Type B pancreatic cell (in vitro differentiated cells): ENCODE data around the gene DOK1. TPM values are rescaled to one million over a fixed set of nuclear protein-coding genes. Genes with fewer than 3 reads are reported as not detected.

Source experiments
- DNase-seq: peaks from one replicate; pipeline ENCODE4 v3.0.0; 2021; ENCODE audit warnings: mixed read lengths; ENCODE audit not compliant: unreplicated experiment; ENCODE audit errors: extremely low spot score
- H3K27ac Mint-ChIP-seq: 2 replicates; pipeline ENCODE4 v1.8.0; 2021; ENCODE audit warnings: mild to moderate bottlenecking, mixed read lengths
- H3K27me3 Mint-ChIP-seq: 2 replicates; pipeline ENCODE4 v1.8.0; 2021; ENCODE audit warnings: mixed read lengths
- H3K36me3 Mint-ChIP-seq: 2 replicates; pipeline ENCODE4 v1.8.0; 2021; ENCODE audit warnings: mixed read lengths
- H3K4me1 Mint-ChIP-seq: one replicate; pipeline ENCODE4 v1.8.0; 2021; ENCODE audit warnings: mixed read lengths; ENCODE audit not compliant: unreplicated experiment
- H3K4me3 Mint-ChIP-seq: 2 replicates; pipeline ENCODE4 v1.8.0; 2021; ENCODE audit warnings: mild to moderate bottlenecking, mixed read lengths
- H3K9me3 Mint-ChIP-seq: 2 replicates; pipeline ENCODE4 v1.8.0; 2021; ENCODE audit warnings: mixed read lengths
- CTCF ChIP-seq: fragments of 200-600 bp; sonication (generic); conservative IDR thresholded peaks from 2 replicates; pipeline ENCODE4 v1.5.0; 2021; ENCODE audit warnings: antibody characterized with exemption, mild to moderate bottlenecking
- total RNA-seq: library from RNA; stranded (reverse); gene quantifications from 2 replicates; pipeline ENCODE4 v1.2.1, GENCODE V29; 2021; ENCODE audit warnings: low replicate concordance

The DOK1 gene
- total RNA-seq, 1 donor from 2014 or later, result 9.9 TPM

DNA sequence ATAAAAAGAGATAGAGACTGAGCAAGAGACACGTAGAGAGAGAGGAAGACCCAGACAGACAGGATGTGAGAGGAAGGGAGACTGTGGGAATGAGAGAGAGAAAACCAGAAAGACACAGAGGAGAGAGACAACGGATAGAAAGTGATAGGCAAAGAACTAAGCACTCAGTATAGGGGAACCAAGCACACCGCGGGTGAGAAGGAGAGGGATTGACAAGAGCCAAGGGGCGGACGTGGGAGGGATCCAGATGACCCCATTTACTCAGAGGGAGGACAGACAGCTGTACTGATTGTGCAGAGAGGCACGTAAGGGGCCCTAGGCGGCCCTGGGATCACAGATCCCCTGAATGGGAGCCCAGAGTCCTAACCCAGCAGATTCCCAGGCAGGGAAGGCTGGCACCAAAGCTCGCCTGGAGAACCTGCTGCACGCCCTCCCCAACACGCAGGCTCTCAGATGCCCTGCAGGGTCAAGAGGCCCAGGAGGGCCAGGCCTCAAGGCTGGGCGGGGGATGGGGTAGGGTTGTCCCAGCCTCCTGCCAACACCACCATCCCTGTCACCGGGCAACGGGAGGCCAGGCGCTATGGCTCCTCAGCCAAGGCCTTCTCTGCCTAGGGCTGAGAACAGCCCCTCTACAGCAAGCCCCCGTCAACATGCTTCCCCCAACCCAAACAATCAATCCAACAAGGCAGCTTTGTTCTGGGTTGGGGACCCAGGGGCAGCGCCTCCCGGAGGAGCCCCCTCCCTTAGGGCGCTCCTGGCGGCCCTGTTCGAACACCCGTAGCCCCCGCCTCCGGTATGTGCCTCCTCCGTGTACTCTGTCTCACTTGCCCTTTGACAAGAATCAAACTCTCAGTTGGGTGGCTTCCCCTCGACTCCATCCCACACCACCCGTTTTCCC, 1.4 kb upstream of the DOK1 start:
- Mint-ChIP-seq H3K36me3 (no peaks in the 10 kb centered on the region), H3K4me3 (peak overlapping the region; percentile 95), H3K4me1 (peaks cover 16% of the 10 kb centered on the region), H3K9me3 (no peaks in the 10 kb centered on the region), H3K27me3 (peaks cover 47% of the 10 kb centered on the region), H3K27ac (peak overlapping the region; percentile 88)
- no peak for DNase-seq
- TF ChIP-seq CTCF, result no peak

- H3K27me3 Mint-ChIP-seq, result peaks cover 58% of the 10 kb centered on the region
- no peaks in the 10 kb centered on the region for H3K9me3 Mint-ChIP-seq
- peak overlapping the region; percentile 88 for H3K27ac Mint-ChIP-seq
- DNase-seq, result no peak
- peak; percentile 32 for TF ChIP-seq CTCF
- H3K4me1 Mint-ChIP-seq, result peaks cover 8% of the 10 kb centered on the region
- H3K4me3 Mint-ChIP-seq, result peak overlapping the region; percentile 91
- H3K36me3 Mint-ChIP-seq, result no peaks in the 10 kb centered on the region
Measured at GRCh38 chr2:74554820-74555531, 456 bp downstream of the DOK1 start.

GRCh38 chr2:74555610-74556103, 1.1 kb downstream of the DOK1 start:
- no peak for TF ChIP-seq CTCF
- DNase-seq, result no peak
- peak overlapping the region; percentile 88 for H3K27ac Mint-ChIP-seq
- H3K27me3 Mint-ChIP-seq, result peaks cover 65% of the 10 kb centered on the region
- peaks cover 8% of the 10 kb centered on the region for H3K4me1 Mint-ChIP-seq
- H3K9me3 Mint-ChIP-seq, result no peaks in the 10 kb centered on the region
- H3K36me3 Mint-ChIP-seq, result no peaks in the 10 kb centered on the region
- peak overlapping the region; percentile 91 for H3K4me3 Mint-ChIP-seq

DNA sequence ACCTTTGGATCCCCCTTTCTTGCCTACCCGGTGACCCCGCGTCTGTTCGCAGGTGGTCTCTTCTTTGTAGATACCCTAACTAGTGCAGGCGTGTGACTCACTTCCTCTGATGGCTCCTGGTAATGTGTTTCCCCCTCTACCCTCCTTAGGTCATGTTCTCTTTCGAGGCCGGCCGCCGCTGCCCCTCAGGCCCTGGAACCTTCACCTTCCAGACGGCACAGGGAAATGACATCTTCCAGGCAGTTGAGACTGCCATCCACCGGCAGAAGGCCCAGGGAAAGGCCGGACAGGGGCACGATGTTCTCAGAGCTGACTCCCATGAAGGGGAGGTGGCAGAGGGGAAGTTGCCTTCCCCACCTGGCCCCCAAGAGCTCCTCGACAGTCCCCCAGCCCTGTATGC, 1.6 kb downstream of the DOK1 start:
- Mint-ChIP-seq H3K4me1 (peaks cover 8% of the 10 kb centered on the region), H3K27me3 (peaks cover 69% of the 10 kb centered on the region)

More for the DNA sequence above, 1.6 kb downstream of the DOK1 start:
- Mint-ChIP-seq H3K4me3 (peak overlapping the region; percentile 91), H3K27ac (no peak overlapping the region), H3K36me3 (no peaks in the 10 kb centered on the region), H3K9me3 (no peaks in the 10 kb centered on the region)
- DNase-seq, result no peak
- no peak for TF ChIP-seq CTCF
